ENCODE results near the gene ARVCF. TPM values are rescaled to one million over a fixed set of nuclear protein-coding genes. Genes with fewer than 3 reads are reported as not detected.

ARVCF gene
- total and polyA plus RNA-seq, 9 of the 15 experiments (the other 6 are each of a cell fraction or from before 2014, with no cell fraction given), result 0.03 to 97.4 (median 15.6) TPM

- TF ChIP-seq HOMEZ (CRISPR knock-in tag; IDR thresholded peaks at IDR 0.05), result peak; percentile 91
- TF ChIP-seq FOSL1 (tag; conservative IDR thresholded peaks at IDR 0.05), result no peak
- no peak for TF ChIP-seq CBX1 (IDR thresholded peaks at IDR 0.05; ENCODE audit: low read depth)
- no peak for TF ChIP-seq ZNF407 (IDR thresholded peaks at IDR 0.05; ENCODE audit: low read depth)
- no peak for TF ChIP-seq ZNF507 (tag; conservative IDR thresholded peaks at IDR 0.05)
- TF ChIP-seq NR4A1 (CRISPR knock-in tag; IDR thresholded peaks at IDR 0.05), result peak; percentile 99
- peak; percentile 99 for TF ChIP-seq NR4A1 (tag; IDR thresholded peaks at IDR 0.05)
- TF ChIP-seq MAFG (tag; conservative IDR thresholded peaks at IDR 0.05), result no peak
- peak; percentile 26; the same call in 1 of the 2 replicates for TF ChIP-seq MTF1 (CRISPR knock-in tag; IDR thresholded peaks at IDR 0.05; ENCODE audit: borderline replicate concordance)
- 0 out of 2 replicates have a peak, but pooled peaks have one; percentile 58 for TF ChIP-seq RFX7 (CRISPR knock-in tag; IDR thresholded peaks at IDR 0.05)
- TF ChIP-seq ZNF316 (IDR thresholded peaks at IDR 0.05), result no peak
- TF ChIP-seq BCL6 (CRISPR knock-in tag; IDR thresholded peaks at IDR 0.05), result peak; percentile 92
- no peak for TF ChIP-seq PKNOX1 (IDR thresholded peaks at IDR 0.05)
- TF ChIP-seq ZNF79 (CRISPR knock-in tag; IDR thresholded peaks at IDR 0.05; ENCODE audit: low read depth), result no peak
- TF ChIP-seq SMAD4 (CRISPR knock-in tag; conservative IDR thresholded peaks at IDR 0.05), result peak; percentile 100
- TF ChIP-seq CHD2 (IDR thresholded peaks at IDR 0.05; ENCODE audit: low read depth, low read length), result peak; percentile 42; the same call in 1 of the 2 replicates
Observed at GRCh38 chr22:20025401-20026203, 9.0 kb upstream of the ARVCF start (continued).

Measured in K562 (cell line).